NCI-H2029 treated with DMSO at 0.1 percent for 48 hours (cell line): Measurements from ENCODE around the gene OR9A2.
"Not testable (repeated sequence)": the region's sequence is repeated elsewhere in the genome, so short reads cannot be mapped to it uniquely, and the experiment has no call there.

ENCODE experiments used
- DNase-seq: peaks from one replicate; lab custom pipeline; 2025; lab: John Stamatoyannopoulos, UW

OR9A2 gene

GRCh38 chr7:143018931-143019330 lies 8.0 kb downstream of the OR9A2 start:
- DNase-seq = no peak

- DNase-seq = no peak
Observed at GRCh38 chr7:143016996-143017395, 9.9 kb downstream of the OR9A2 start.

- no peak for DNase-seq
Observed at GRCh38 chr7:143015926-143016490, 10.9 kb downstream of the OR9A2 start.

GRCh38 chr7:143015084-143015483 lies 11.8 kb downstream of the OR9A2 start:
- DNase-seq = no peak

GRCh38 chr7:143013893-143014292 lies 13.0 kb downstream of the OR9A2 start:
- no peak for DNase-seq

GRCh38 chr7:143013473-143013872 lies 13.5 kb downstream of the OR9A2 start:
- no peak for DNase-seq

- no peak for DNase-seq
Observed at GRCh38 chr7:143012409-143012808, 14.5 kb downstream of the OR9A2 start.

GRCh38 chr7:143012001-143012400 lies 14.9 kb downstream of the OR9A2 start:
- DNase-seq = no peak

GRCh38 chr7:143008007-143008901 lies 18.7 kb downstream of the OR9A2 start:
- peak; percentile 25 for DNase-seq

GRCh38 chr7:143005632-143006260 lies 21.2 kb downstream of the OR9A2 start:
- no peak for DNase-seq

GRCh38 chr7:143003393-143004051 lies 23.4 kb downstream of the OR9A2 start:
- no peak for DNase-seq

GRCh38 chr7:143002898-143003297 lies 24.0 kb downstream of the OR9A2 start:
- no peak for DNase-seq

- no peak for DNase-seq
Observed at GRCh38 chr7:143002106-143002505, 24.8 kb downstream of the OR9A2 start.

GRCh38 chr7:143000648-143001047 lies 26.3 kb downstream of the OR9A2 start:
- no peak for DNase-seq

GRCh38 chr7:142999793-143000192 lies 27.1 kb downstream of the OR9A2 start:
- no peak for DNase-seq

- DNase-seq = no peak
Observed at GRCh38 chr7:142998966-142999365, 28.0 kb downstream of the OR9A2 start.

- no peak for DNase-seq
Observed at GRCh38 chr7:142997456-142997989, 29.4 kb downstream of the OR9A2 start.

GRCh38 chr7:142992427-142992826 lies 34.5 kb downstream of the OR9A2 start:
- DNase-seq = no peak

GRCh38 chr7:142984297-142984696 lies 42.6 kb downstream of the OR9A2 start:
- no peak for DNase-seq

GRCh38 chr7:142983825-142984224 lies 43.1 kb downstream of the OR9A2 start:
- DNase-seq = no peak

- not testable (repeated sequence) for DNase-seq
Observed at GRCh38 chr7:142978402-142978801, 48.5 kb downstream of the OR9A2 start.
